HUES6 (cell line): ENCODE measurements around the gene ASCC3.

Source experiments
- H3K27ac ChIP-seq: 2 replicates; pipeline ENCODE4 v1.7.0; 2013; ENCODE audit warnings: low read depth, mild to moderate bottlenecking, low read length, inconsistent platforms
- H3K27me3 ChIP-seq: 2 replicates; pipeline ENCODE4 v1.6.1; 2013; ENCODE audit warnings: low read length; ENCODE audit not compliant: control insufficient read depth, insufficient read depth
- H3K36me3 ChIP-seq: 2 replicates; pipeline ENCODE4 v1.6.1; 2013; ENCODE audit warnings: low read length; ENCODE audit not compliant: control insufficient read depth, insufficient read depth
- H3K4me1 ChIP-seq: 2 replicates; pipeline ENCODE4 v1.6.1; 2013; ENCODE audit warnings: low read length; ENCODE audit not compliant: control insufficient read depth, insufficient read depth
- H3K4me3 ChIP-seq: 2 replicates; pipeline ENCODE4 v1.5.1; 2013; ENCODE audit warnings: low read depth, low read length
- H3K9ac ChIP-seq: one replicate; pipeline ENCODE4 v1.6.1; 2013; ENCODE audit warnings: mild to moderate bottlenecking, low read length
- H3K9me3 ChIP-seq: 2 replicates; pipeline ENCODE4 v1.6.1; 2013; ENCODE audit warnings: low read depth, low read length; ENCODE audit not compliant: control insufficient read depth, insufficient read depth

The ASCC3 gene

GRCh38 chr6:100490065-100490464 lies 391.1 kb downstream of the ASCC3 start:
- Histone ChIP-seq H3K36me3 (no peaks in the 10 kb centered on the region), H3K27me3 (no peaks in the 10 kb centered on the region), H3K4me3 (no peak overlapping the region), H3K9me3 (peaks cover 5% of the 10 kb centered on the region), H3K27ac (no peak overlapping the region), H3K9ac (no peak overlapping the region), H3K4me1 (peaks cover 17% of the 10 kb centered on the region)

DNA sequence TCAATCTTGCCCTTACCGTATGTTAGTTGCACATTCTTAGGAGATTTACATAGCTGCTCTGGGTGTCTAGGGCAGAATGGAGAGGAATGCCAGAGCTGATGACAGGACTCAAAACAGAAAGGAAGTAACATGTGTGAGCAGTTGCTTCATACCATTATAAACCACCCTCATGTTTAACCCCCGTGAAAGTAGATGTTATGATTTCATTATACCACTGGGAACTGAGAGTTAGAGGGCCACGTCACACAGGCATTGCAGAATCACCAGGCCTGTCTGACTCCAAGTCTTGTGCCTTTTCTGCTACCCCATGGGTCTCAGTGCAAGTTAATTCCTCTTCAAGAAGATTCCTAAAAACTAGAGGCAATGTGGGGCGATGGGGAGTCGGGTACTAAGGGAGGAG lies 392.9 kb downstream of the ASCC3 start:
- Histone ChIP-seq H3K36me3 (no peaks in the 10 kb centered on the region), H3K27ac (no peak overlapping the region), H3K27me3 (no peaks in the 10 kb centered on the region), H3K4me3 (no peak overlapping the region), H3K4me1 (peaks cover 14% of the 10 kb centered on the region), H3K9ac (no peak overlapping the region), H3K9me3 (peaks cover 5% of the 10 kb centered on the region)

GRCh38 chr6:100487638-100488037 lies 393.5 kb downstream of the ASCC3 start:
- H3K4me1 ChIP-seq, result peaks cover 8% of the 10 kb centered on the region
- no peaks in the 10 kb centered on the region for H3K27me3 ChIP-seq
- no peak overlapping the region for H3K9ac ChIP-seq
- no peaks in the 10 kb centered on the region for H3K36me3 ChIP-seq
- no peak overlapping the region for H3K27ac ChIP-seq
- H3K4me3 ChIP-seq, result no peak overlapping the region
- peaks cover 5% of the 10 kb centered on the region for H3K9me3 ChIP-seq

- Histone ChIP-seq H3K9ac (no peak overlapping the region), H3K27me3 (no peaks in the 10 kb centered on the region), H3K4me3 (no peak overlapping the region), H3K36me3 (no peaks in the 10 kb centered on the region), H3K9me3 (peaks cover 2% of the 10 kb centered on the region; the same call in 1 of the 2 replicates), H3K4me1 (no peaks in the 10 kb centered on the region), H3K27ac (no peak overlapping the region)
Observed at GRCh38 chr6:100485268-100485667, 395.9 kb downstream of the ASCC3 start.

DNA sequence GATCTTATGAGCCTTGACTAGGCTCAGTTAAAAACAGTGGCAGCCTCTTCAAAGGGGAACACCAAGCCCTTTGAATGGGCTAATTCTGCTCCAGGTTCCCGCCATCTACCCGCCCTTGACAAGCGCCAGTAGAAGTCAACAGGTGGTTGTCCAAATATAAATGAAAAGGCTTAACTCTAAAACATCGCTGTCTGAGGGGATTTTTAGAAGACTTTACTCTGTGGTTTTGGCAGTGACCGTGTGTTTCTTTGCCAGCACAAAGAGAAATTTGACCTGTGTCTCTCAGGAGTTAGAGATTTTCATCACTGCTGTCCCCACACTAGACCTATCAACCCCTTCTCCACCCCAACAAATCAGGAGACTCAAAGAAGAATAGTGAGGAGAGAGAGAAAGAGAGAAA lies 396.7 kb downstream of the ASCC3 start:
- no peaks in the 10 kb centered on the region for H3K4me1 ChIP-seq
- no peak overlapping the region for H3K27ac ChIP-seq
- H3K36me3 ChIP-seq, result no peaks in the 10 kb centered on the region
- H3K9me3 ChIP-seq, result no peaks in the 10 kb centered on the region
- no peak overlapping the region for H3K4me3 ChIP-seq
- H3K9ac ChIP-seq, result no peak overlapping the region
- H3K27me3 ChIP-seq, result no peaks in the 10 kb centered on the region

- Histone ChIP-seq H3K36me3 (no peaks in the 10 kb centered on the region), H3K27me3 (no peaks in the 10 kb centered on the region), H3K27ac (no peak overlapping the region), H3K4me3 (no peak overlapping the region), H3K9me3 (no peaks in the 10 kb centered on the region), H3K4me1 (no peaks in the 10 kb centered on the region), H3K9ac (no peak overlapping the region)
Observed at GRCh38 chr6:100482698-100483097, 398.4 kb downstream of the ASCC3 start.

GRCh38 chr6:100479179-100480035 lies 401.7 kb downstream of the ASCC3 start:
- Histone ChIP-seq H3K4me1 (no peaks in the 10 kb centered on the region), H3K9me3 (no peaks in the 10 kb centered on the region), H3K36me3 (no peaks in the 10 kb centered on the region), H3K4me3 (no peak overlapping the region), H3K27ac (no peak overlapping the region), H3K27me3 (peaks cover 9% of the 10 kb centered on the region; the same call in 1 of the 2 replicates), H3K9ac (no peak overlapping the region)

GRCh38 chr6:100475554-100476320 lies 405.4 kb downstream of the ASCC3 start:
- no peak overlapping the region for H3K4me3 ChIP-seq
- no peaks in the 10 kb centered on the region for H3K4me1 ChIP-seq
- H3K36me3 ChIP-seq, result no peaks in the 10 kb centered on the region
- peaks cover 45% of the 10 kb centered on the region for H3K27me3 ChIP-seq
- H3K27ac ChIP-seq, result no peak overlapping the region
- H3K9ac ChIP-seq, result no peak overlapping the region
- no peaks in the 10 kb centered on the region for H3K9me3 ChIP-seq

DNA sequence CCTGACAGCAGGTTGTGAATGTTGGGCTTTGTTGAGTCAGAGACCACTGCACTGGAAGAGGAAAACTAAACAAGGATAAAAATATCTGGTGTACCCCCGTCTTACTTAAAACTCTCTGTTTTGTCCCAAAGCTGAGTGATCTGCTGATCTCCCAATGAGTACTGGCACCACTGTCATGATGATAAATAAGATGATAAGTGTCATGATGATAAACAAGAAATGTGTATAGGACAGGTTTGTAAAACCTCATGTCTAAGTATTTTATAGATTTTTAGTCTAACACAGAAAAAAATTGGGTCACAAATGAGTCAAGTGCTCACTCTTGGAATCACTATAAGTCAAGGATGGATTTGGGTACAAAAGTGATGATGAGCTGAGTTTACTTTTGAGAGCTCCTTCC lies 407.9 kb downstream of the ASCC3 start:
- H3K27ac ChIP-seq, result no peak overlapping the region
- no peaks in the 10 kb centered on the region for H3K9me3 ChIP-seq
- H3K36me3 ChIP-seq, result no peaks in the 10 kb centered on the region
- no peak overlapping the region for H3K9ac ChIP-seq
- peaks cover 13% of the 10 kb centered on the region for H3K4me1 ChIP-seq
- peaks cover 71% of the 10 kb centered on the region for H3K27me3 ChIP-seq
- no peak overlapping the region for H3K4me3 ChIP-seq

DNA sequence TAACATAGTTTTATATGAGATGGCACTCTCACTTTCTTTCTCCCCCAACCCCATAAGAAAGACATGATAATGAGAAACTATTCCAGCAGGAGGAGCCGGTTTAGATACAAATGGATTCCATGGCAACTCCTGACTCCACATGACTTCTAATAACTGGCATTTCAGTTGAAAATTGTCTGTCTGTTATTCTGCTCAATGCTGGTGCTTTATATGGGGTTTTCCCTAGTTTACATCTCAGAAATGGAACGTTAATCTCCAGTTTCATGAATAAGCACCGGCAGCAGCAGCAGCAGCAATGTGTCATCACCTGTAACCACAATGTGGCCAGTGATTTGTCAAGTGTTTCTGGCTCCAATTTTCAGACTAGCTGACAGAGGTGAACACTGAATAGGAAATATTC lies 408.5 kb downstream of the ASCC3 start:
- Histone ChIP-seq H3K36me3 (no peaks in the 10 kb centered on the region), H3K9me3 (no peaks in the 10 kb centered on the region), H3K4me3 (no peak overlapping the region), H3K4me1 (peaks cover 14% of the 10 kb centered on the region), H3K27me3 (peaks cover 76% of the 10 kb centered on the region), H3K9ac (no peak overlapping the region), H3K27ac (no peak overlapping the region)

DNA sequence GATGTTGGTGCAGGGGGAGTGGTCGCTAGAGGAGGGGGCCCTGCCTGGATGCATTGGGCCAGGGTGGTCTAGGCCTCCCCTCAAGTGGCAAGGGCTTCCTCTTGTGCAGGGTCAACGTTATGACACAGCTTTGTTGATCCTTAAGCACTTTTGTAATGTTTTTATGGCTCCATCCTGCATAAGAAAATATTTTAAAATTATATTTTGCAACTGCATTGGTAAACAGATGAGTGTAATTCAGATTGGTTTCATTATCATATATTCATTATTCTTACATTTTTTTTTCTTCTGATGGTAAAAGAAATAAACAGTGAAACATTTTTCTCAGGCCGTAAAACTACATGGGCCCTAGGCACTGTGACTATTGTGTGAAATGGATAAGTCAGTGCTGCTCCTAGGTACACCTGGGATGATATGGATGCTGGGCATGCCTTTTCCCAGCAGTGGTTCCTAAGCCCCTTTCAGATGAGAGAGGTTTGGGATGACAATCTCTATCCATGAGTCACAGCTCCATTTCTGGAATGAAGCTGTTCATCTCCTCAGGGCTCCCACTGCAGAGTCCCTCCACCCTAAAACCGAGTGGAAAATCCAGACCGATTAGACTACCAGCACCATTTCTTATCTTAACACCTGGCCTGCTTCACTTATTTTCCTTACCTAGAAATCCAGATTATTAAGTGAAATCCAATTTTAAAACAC lies 410.6 kb downstream of the ASCC3 start:
- no peak overlapping the region for H3K4me3 ChIP-seq
- no peak overlapping the region for H3K27ac ChIP-seq
- H3K36me3 ChIP-seq, result no peaks in the 10 kb centered on the region
- H3K9ac ChIP-seq, result no peak overlapping the region
- H3K27me3 ChIP-seq, result peaks cover 92% of the 10 kb centered on the region
- peaks cover 34% of the 10 kb centered on the region for H3K4me1 ChIP-seq
- H3K9me3 ChIP-seq, result no peaks in the 10 kb centered on the region
